Right lobe of liver (tissue), 4 donors: ENCODE data around the gene TMEM114.

Source experiments
- CTCF ChIP-seq, 4 donors: fragments of 200-600 bp in 3 of 4; fragments of 450-650 bp in 1 of 4; IDR thresholded peaks; one replicate each; pipeline versions ENCODE4 v1.5.1 to v1.8.0; 2016 to 2022; ENCODE audit warnings: antibody characterized with exemption in 4 of 4, mild to moderate bottlenecking in 2 of 4
- POLR2A ChIP-seq: fragments of 450-650 bp; IDR thresholded peaks from one replicate; pipeline ENCODE4 v1.6.1; 2017; ENCODE audit warnings: antibody characterized with exemption, mild to moderate bottlenecking
- donor health status: DM: no; HTN: no; CAD: no.
- donor health status: DM: no; HTN: no; CAD: no.
- donor health status: DM: no; HTN: yes; CAD: no.

GRCh38 chr16:8614435-8615029 is 24.2 kb upstream of the TMEM114 start:
- TF ChIP-seq CTCF (IDR thresholded peaks at IDR 0.05) = no peak
- no peak for TF ChIP-seq POLR2A
